MCF 10A (cell line): ENCODE results near the gene SSBP3. TPM values are rescaled to one million over a fixed set of nuclear protein-coding genes. Genes with fewer than 3 reads are reported as not detected.

ENCODE experiments used
- BruUV-seq: library from RNA; stranded (reverse); fragments of 400-500 nt; replicated peaks from 2 replicates; lab custom pipeline; 2021; lab: Mats Ljungman, UMichigan
- CTCF ChIA-PET: fragments of 300-600 bp; sonication (Branson Sonifier 250); formaldehyde crosslinking; extraction: SDS; loops from one replicate; lab custom pipeline; 2021; ENCODE audit warnings: antibody characterized with exemption, inconsistent platforms; lab: Yijun Ruan, JAX
- POLR2A ChIA-PET: fragments of 300-600, 350-650 bp; sonication (Branson Sonifier 250); formaldehyde crosslinking; extraction: SDS; loops from one replicate; lab custom pipeline; 2020; ENCODE audit warnings: antibody characterized with exemption, inconsistent platforms; lab: Yijun Ruan, JAX
- DNase-seq: peaks from one replicate; pipeline ENCODE4 v3.0.0-alpha.2; 2018; ENCODE audit not compliant: unreplicated experiment
- H3K27ac Mint-ChIP-seq: one replicate; pipeline ENCODE4 v1.8.0; 2022; ENCODE audit warnings: mild to moderate bottlenecking, low read depth, mixed read lengths; ENCODE audit not compliant: unreplicated experiment
- H3K27me3 Mint-ChIP-seq: one replicate; pipeline ENCODE4 v1.8.0; 2022; ENCODE audit warnings: mixed read lengths; ENCODE audit not compliant: insufficient read depth, unreplicated experiment
- H3K36me3 Mint-ChIP-seq: one replicate; pipeline ENCODE4 v1.8.0; 2022; ENCODE audit warnings: mild to moderate bottlenecking, moderate library complexity, mixed read lengths; ENCODE audit not compliant: insufficient read depth, unreplicated experiment
- H3K4me1 Mint-ChIP-seq: one replicate; pipeline ENCODE4 v1.8.0; 2022; ENCODE audit warnings: mixed read lengths; ENCODE audit not compliant: insufficient read depth, unreplicated experiment
- H3K4me3 Mint-ChIP-seq: one replicate; pipeline ENCODE4 v1.8.0; 2022; ENCODE audit warnings: mild to moderate bottlenecking, moderate library complexity, mixed read lengths; ENCODE audit not compliant: unreplicated experiment
- H3K9me3 Mint-ChIP-seq: one replicate; pipeline ENCODE4 v1.8.0; 2022; ENCODE audit warnings: mixed read lengths; ENCODE audit not compliant: unreplicated experiment
- intact Hi-C: fragments of 100-400 bp; cut with micrococcal nuclease; formaldehyde crosslinking; loops from 2 replicates; pipeline ENCODE4 v1.14.1; 2022
- total RNA-seq: library from RNA; stranded (reverse); gene quantifications from 2 replicates; pipeline ENCODE4 v1.2.3, GENCODE V29; 2022
- TF ChIP-seq, protein P1 (sequence below): fragments of 200-600 bp; IDR thresholded peaks from one replicate; pipeline ENCODE4 v1.8.0; 2022; ENCODE audit warnings: antibody characterized with exemption, mild to moderate bottlenecking; ENCODE audit not compliant: unreplicated experiment

The SSBP3 gene
- total RNA-seq, 1 experiment from 2014 or later: 8.6 TPM

DNA sequence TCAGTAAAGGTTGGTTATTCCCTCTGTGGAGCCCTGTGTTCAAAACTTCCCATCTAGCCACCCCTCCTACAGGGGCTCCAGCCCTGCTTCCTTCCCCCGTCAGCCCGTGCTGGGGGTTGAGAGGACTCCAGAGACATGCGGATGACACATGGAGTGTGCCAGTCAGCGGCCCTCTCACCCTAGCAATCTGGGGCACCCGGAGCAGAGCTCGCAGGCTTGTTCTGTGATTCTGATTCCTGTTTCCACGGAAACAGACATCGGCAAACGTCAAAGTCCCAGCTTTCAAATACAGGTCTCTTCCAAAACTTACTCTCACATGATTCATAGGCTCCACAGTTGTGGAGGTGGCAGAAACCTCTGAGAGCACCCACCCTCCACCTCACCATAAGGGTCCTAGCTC, 9.8 kb upstream of the SSBP3 start:
- intact Hi-C loops: no loop called here
- Mint-ChIP-seq H3K27me3 (peaks cover 38% of the 10 kb centered on the region), H3K9me3 (no peaks in the 10 kb centered on the region), H3K4me1 (peaks cover under 1% of the 10 kb centered on the region), H3K4me3 (no peak overlapping the region), H3K27ac (no peak overlapping the region), H3K36me3 (no peaks in the 10 kb centered on the region)
- TF ChIP-seq, protein P1, sequence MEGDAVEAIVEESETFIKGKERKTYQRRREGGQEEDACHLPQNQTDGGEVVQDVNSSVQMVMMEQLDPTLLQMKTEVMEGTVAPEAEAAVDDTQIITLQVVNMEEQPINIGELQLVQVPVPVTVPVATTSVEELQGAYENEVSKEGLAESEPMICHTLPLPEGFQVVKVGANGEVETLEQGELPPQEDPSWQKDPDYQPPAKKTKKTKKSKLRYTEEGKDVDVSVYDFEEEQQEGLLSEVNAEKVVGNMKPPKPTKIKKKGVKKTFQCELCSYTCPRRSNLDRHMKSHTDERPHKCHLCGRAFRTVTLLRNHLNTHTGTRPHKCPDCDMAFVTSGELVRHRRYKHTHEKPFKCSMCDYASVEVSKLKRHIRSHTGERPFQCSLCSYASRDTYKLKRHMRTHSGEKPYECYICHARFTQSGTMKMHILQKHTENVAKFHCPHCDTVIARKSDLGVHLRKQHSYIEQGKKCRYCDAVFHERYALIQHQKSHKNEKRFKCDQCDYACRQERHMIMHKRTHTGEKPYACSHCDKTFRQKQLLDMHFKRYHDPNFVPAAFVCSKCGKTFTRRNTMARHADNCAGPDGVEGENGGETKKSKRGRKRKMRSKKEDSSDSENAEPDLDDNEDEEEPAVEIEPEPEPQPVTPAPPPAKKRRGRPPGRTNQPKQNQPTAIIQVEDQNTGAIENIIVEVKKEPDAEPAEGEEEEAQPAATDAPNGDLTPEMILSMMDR: no peak
- POLR2A ChIA-PET: no interaction called here
- BruUV-seq: no TSS peak
- CTCF ChIA-PET: no interaction called here
- DNase-seq: no peak

DNA sequence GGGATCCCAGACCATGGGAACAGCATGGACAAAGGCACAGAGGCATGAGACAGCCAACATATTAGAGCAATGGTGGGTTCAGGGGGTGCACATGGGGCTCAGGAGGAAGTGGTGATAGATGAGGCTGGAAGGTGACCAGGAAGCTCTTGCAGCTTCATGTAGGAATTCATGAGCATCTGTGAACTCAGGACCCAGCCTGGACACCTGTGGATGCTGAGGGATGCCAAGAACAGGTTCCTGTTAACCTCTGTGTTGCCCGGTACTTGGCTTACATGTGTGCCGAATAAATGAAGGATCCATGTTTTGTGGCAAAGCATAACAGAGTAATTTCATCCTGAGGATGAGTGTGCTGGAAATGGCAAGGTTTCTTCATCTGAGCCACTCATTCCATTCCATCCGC, 9.3 kb upstream of the SSBP3 start:
- intact Hi-C loops: no loop called here
- Mint-ChIP-seq H3K4me1 (no peaks in the 10 kb centered on the region), H3K27ac (no peak overlapping the region), H3K4me3 (no peak overlapping the region), H3K27me3 (peaks cover 38% of the 10 kb centered on the region), H3K9me3 (no peaks in the 10 kb centered on the region), H3K36me3 (no peaks in the 10 kb centered on the region)
- TF ChIP-seq, protein P1: no peak
- BruUV-seq: no TSS peak
- CTCF ChIA-PET: interaction anchor here (1.2 kb wide), 1 partner anchor 71 kb away, joined by 4 read pairs; no protein-coding TSS in a partner anchor
- no peak for DNase-seq
- POLR2A ChIA-PET: no interaction called here

DNA sequence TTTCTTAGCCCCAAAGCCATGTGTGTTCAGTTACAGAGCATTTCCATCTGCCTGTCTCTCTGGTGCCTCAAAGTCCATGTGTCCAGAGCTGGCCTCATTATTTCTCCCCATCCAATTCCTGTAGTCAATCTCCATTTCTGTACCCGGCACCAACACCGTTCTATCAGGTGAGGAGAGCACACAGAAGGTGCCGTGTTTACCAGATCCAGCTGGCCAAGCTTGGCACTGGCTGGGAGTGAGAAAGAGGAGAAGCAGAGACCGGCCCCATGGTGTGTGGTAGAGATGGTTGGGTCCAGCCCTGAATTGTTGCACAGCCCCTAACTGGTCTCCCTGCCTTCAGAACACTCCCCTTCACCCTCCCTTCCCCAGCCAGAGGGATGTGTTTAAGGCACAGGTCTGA, 7.5 kb upstream of the SSBP3 start:
- Mint-ChIP-seq H3K4me1 (peaks cover 13% of the 10 kb centered on the region), H3K27ac (no peak overlapping the region), H3K27me3 (peaks cover 38% of the 10 kb centered on the region), H3K9me3 (no peaks in the 10 kb centered on the region), H3K36me3 (no peaks in the 10 kb centered on the region), H3K4me3 (no peak overlapping the region)
- DNase-seq: no peak
- BruUV-seq: no TSS peak
- POLR2A ChIA-PET: interaction anchor here (1.1 kb wide), 1 partner anchor 283 kb away, joined by 3 read pairs; no protein-coding TSS in a partner anchor
- TF ChIP-seq, protein P1: no peak
- CTCF ChIA-PET: interaction anchor here (0.7 kb wide), 1 partner anchor 302 kb away, joined by 3 read pairs; no protein-coding TSS in a partner anchor
- intact Hi-C loops: no loop called here

DNA sequence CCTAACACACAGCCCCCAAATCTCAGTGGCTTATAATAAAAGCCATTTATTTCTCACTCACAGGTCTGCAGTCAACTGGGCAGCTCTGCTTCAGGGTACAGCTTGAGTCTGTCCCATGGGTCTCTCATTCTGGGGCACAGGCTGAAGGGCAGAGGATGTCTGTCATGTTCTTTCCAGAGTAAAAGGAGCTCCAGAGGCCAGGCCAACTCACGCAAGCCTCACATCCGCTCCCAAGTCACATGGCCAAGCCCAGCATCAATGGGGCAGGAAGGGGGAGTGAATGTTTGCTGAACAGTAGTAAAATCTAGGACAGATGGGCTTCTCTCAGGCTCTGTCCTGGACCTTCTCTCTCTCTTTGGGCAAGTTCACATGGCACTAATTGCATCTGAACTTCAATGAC, 7.1 kb upstream of the SSBP3 start:
- H3K4me1 Mint-ChIP-seq: peaks cover 17% of the 10 kb centered on the region
- no peak overlapping the region for H3K27ac Mint-ChIP-seq
- peaks cover 38% of the 10 kb centered on the region for H3K27me3 Mint-ChIP-seq
- CTCF ChIA-PET: interaction anchor here (0.7 to 1.1 kb wide), 2 partner anchors 9 to 301 kb away, joined by 3 read pairs; no protein-coding TSS in a partner anchor
- no peaks in the 10 kb centered on the region for H3K36me3 Mint-ChIP-seq
- no TSS peak for BruUV-seq
- H3K9me3 Mint-ChIP-seq: no peaks in the 10 kb centered on the region
- TF ChIP-seq, protein P1: no peak
- intact Hi-C loops: no loop called here
- POLR2A ChIA-PET: interaction anchor here (1.1 kb wide), 1 partner anchor 283 kb away, joined by 3 read pairs; no protein-coding TSS in a partner anchor
- no peak overlapping the region for H3K4me3 Mint-ChIP-seq
- DNase-seq: no peak
